Pancreas (tissue), 10 donors: ENCODE measurements around the gene ANKRD24. TPM values are rescaled to one million over a fixed set of nuclear protein-coding genes. Genes with fewer than 3 reads are reported as not detected.
"Not testable (repeated sequence)": the region's sequence is repeated elsewhere in the genome, so short reads cannot be mapped to it uniquely, and the experiment has no call there.

Experiments used
- ATAC-seq, 4 donors: fragments of 200-7000 bp; cut with Tn5 transposase; one replicate each; pipeline versions ENCODE4 v1.8.0 to v1.9.1; 2020; ENCODE audit warnings: mild to moderate bottlenecking in 4 of 4, moderate library complexity in 4 of 4
- DNase-seq, 6 donors: peaks; one replicate each; pipeline ENCODE4 v3.0.0-alpha.2; 2020
- FAIRE-seq: peaks from 2 replicates; lab custom pipeline; 2012; peaks lifted over from hg19 to GRCh38; lab: Jason Lieb, UNC
- H3K27ac ChIP-seq, 4 donors: fragments of 200-600 bp; sonication (generic); 1 replicate in 3 of 4; 2 replicates in 1 of 4; pipeline versions ENCODE4 v1.5.0 to v1.8.0; 2020
- H3K27me3 ChIP-seq, 4 donors: fragments of 200-600 bp; one replicate each; pipeline ENCODE4 v1.8.0; 2021
- H3K36me3 ChIP-seq, 3 donors: fragments of 200-600 bp; sonication (generic) in 1 of 3; one replicate each; pipeline versions ENCODE4 v1.5.0 to v1.8.0; 2020 to 2021
- H3K4me1 ChIP-seq, 3 donors: fragments of 200-600 bp; one replicate each; pipeline ENCODE4 v1.8.0; 2021
- H3K4me3 ChIP-seq, 4 donors: fragments of 200-600 bp; sonication (generic) in 2 of 4; one replicate each; pipeline versions ENCODE4 v1.5.0 to v1.8.0; 2020 to 2021
- H3K9me3 ChIP-seq, 4 donors: fragments of 200-600 bp; one replicate each; pipeline ENCODE4 v1.8.0; 2021
- WGBS, 2 donors: extraction: QIAGEN DNeasy Blood & Tissue Kit; methylation state at CpG; one replicate each; pipeline ENCODE4 v1.1.7; 2013; 5-methylcytosine and 5-hydroxymethylcytosine counted together
- intact Hi-C, 3 donors: fragments of 100-400 bp; cut with DNase I; formaldehyde crosslinking; loops; one replicate each; pipeline versions ENCODE4 v1.11.1 to v1.14.2; 2022
- polyA plus RNA-seq, 2 donors: library from polyadenylated mRNA; stranded (reverse); fragments of 200-250 nt; gene quantifications; one replicate each; pipeline ENCODE4 v1.2.3, GENCODE V29; 2013
- total RNA-seq, 6 donors: library from RNA; stranded (reverse); fragmentation: NEBNext Ultra II Directional in 4 of 6; extraction: Animal tissue kit (Norgen Biotek cat#: 25700) in 4 of 6; gene quantifications; one replicate each; pipeline versions ENCODE4 v1.2.1 to v1.2.4, GENCODE V29; 2021 to 2023
- TF ChIP-seq, protein P1 (sequence below), 4 donors: fragments of 200-600 bp; sonication (generic) in 3 of 4; IDR thresholded peaks; one replicate each; pipeline versions ENCODE4 v1.5.0 to v1.8.0; 2021; ENCODE audit warnings: antibody characterized with exemption in 4 of 4
- donor health status: healthy with polysubstance abuse.
- donor health status: DM: no; HTN: no; CAD: no; lungs with moderate emphysema.
- donor health status: DM: no; HTN: no; CAD: no.
- donor health status: control.
- donor health status: control.
- donor health status: Bipolar disorder and iron deficiency.
- donor health status: DM: yes; HTN: yes; CAD: no.
- donor health status: DM: no; HTN: no; CAD: no.
- donor health status: DM: no; HTN: no; CAD: no.
- donor health status: DM: yes; HTN: yes; CAD: no.

Gene ANKRD24
- total and polyA plus RNA-seq, 8 donors, result 0.70 to 14.2 (median 1.9) TPM

DNA sequence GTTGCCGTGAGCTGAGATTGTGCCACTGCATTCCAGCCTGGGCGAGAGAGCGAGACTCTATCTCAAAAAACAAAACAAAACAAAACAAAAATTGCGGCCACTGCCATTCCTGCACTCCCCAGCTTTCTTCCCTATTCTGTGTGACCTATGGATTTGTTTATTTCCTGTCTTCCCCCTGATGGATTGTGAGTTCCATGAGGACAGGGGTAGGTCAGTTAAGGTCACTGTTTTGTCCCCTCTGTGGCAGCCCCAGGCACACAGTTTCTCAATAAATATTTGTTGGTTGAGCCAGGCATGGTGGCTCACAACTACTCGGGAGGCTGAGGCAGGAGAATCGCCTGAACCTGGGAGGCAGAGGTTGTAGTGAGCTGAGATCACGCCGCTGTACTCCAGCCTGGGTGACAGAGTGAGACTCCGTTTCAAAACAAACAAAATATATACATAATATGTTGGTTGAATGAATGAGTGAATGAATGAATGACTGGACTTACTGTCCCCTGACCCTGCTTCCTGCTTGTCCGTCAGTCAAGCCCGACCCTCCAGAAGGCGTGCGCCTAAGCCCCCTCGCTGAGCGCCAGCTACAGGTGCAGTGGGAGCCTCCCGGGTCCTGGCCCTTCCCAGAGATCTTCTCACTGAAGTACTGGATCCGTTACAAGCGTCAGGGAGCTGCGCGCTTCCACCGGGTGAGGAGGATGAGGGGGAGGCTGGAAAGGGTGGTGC is 51.8 kb downstream of the ANKRD24 start:
- H3K4me1 ChIP-seq, result no peaks in the 10 kb centered on the region
- WGBS, 2 donors, result 42 to 45% methylated on average over 21 of the region's 21 CpGs
- H3K27ac ChIP-seq, result no peak overlapping the region
- H3K27me3 ChIP-seq, result no peaks in the 10 kb centered on the region
- H3K36me3 ChIP-seq, result no peaks in the 10 kb centered on the region
- TF ChIP-seq, protein P1, sequence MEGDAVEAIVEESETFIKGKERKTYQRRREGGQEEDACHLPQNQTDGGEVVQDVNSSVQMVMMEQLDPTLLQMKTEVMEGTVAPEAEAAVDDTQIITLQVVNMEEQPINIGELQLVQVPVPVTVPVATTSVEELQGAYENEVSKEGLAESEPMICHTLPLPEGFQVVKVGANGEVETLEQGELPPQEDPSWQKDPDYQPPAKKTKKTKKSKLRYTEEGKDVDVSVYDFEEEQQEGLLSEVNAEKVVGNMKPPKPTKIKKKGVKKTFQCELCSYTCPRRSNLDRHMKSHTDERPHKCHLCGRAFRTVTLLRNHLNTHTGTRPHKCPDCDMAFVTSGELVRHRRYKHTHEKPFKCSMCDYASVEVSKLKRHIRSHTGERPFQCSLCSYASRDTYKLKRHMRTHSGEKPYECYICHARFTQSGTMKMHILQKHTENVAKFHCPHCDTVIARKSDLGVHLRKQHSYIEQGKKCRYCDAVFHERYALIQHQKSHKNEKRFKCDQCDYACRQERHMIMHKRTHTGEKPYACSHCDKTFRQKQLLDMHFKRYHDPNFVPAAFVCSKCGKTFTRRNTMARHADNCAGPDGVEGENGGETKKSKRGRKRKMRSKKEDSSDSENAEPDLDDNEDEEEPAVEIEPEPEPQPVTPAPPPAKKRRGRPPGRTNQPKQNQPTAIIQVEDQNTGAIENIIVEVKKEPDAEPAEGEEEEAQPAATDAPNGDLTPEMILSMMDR (IDR thresholded peaks at IDR 0.05), result no peak
- H3K9me3 ChIP-seq, result no peaks in the 10 kb centered on the region
- FAIRE-seq, result no peak
- ATAC-seq, result no peak
- H3K4me3 ChIP-seq, result no peak overlapping the region
- DNase-seq, result no peak
- intact Hi-C loops, result no loop called here

DNA sequence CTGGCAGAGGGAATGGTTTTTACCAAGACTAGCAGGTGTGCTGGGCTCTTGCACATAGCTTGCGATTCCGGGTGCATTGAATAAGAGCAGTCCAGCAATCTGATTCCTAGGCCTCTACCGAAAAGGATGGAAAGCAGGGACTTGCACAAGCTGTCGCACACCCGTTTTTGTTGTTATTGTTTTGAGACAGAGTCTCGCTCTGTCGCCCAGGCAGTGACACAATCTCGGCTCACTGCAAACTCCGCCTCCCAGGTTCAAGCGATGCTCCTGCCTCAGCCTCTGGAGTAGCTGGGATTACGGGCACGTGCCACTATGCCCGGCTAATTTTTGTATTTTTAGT is 52.3 kb downstream of the ANKRD24 start:
- Histone ChIP-seq H3K27ac (no peak overlapping the region), H3K4me3 (no peak overlapping the region), H3K36me3 (no peaks in the 10 kb centered on the region), H3K4me1 (no peaks in the 10 kb centered on the region), H3K27me3 (no peaks in the 10 kb centered on the region), H3K9me3 (no peaks in the 10 kb centered on the region)
- intact Hi-C loops, result no loop called here
- FAIRE-seq (no peak), DNase-seq (no peak), ATAC-seq (no peak)
- TF ChIP-seq, protein P1 (IDR thresholded peaks at IDR 0.05), result no peak
- WGBS, 2 donors, result 64 to 75% methylated on average over 13 of the region's 13 CpGs

- ATAC-seq, DNase-seq, H3K27ac ChIP-seq, H3K27me3 ChIP-seq, FAIRE-seq, intact Hi-C loops, H3K36me3 ChIP-seq, H3K4me3 ChIP-seq, H3K9me3 ChIP-seq, H3K4me1 ChIP-seq: not testable (repeated sequence)
- 83 to 85% methylated on average over 16 of the region's 16 CpGs for WGBS, 2 donors
These were observed 55.0 kb downstream of the ANKRD24 start for GRCh38 chr19:4237510-4237909.

DNA sequence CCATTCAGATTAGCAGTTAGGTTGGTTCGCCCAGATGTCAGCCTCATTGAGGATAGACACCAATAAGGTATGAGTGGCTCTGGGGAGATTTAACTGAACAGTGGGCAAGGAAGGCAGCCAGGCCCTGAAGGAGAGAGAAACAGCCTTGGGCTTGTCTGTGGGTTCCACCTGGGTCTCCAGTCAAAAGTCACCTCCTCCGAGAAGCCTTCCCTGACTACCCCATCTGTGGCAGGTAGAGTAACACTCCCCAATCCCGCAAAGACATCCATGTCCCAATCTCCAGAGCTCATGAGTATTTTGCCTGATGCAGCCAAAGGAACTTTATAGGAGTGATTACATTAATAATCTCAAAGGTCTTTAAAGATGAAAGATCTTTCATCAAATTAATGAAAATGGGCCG is 56.3 kb downstream of the ANKRD24 start:
- FAIRE-seq (no peak), ATAC-seq (no peak), DNase-seq (no peak)
- H3K27ac ChIP-seq, result no peak overlapping the region
- H3K4me1 ChIP-seq, result no peaks in the 10 kb centered on the region
- TF ChIP-seq, protein P1 (IDR thresholded peaks at IDR 0.05), result no peak
- no peaks in the 10 kb centered on the region for H3K36me3 ChIP-seq
- H3K4me3 ChIP-seq, result no peak overlapping the region
- 75 to 85% methylated on average over 4 of the region's 4 CpGs for WGBS, 2 donors
- H3K9me3 ChIP-seq, result no peaks in the 10 kb centered on the region
- no peaks in the 10 kb centered on the region for H3K27me3 ChIP-seq
- intact Hi-C loops, result no loop called here

DNA sequence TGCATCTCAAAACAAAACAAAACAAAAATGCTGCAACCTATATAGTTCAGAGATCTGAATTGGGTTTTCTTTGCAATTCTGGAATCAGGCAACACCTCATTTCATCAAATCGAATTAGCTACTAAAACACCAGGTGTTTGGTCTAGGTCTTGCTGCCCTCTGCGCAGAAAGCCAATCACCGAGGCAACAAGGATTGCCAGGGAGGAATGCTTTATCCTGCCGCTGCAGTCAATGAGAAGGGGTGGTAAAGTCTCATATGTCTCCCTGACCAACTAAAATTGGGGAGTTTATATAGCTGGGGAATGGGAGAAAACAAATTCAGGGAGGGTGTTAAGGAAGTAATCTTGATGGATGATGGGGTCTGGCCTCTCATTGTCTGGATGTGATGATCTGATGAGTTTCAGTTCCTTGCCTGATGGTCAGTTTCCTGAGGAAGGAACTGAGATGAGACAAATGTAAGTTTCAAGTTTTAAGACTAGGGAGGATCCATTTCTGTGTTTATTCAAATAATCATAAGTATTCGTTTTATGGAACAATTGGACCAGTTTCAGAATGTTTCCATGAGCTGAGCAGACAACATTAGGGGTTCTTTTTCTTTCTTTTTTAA is 59.4 kb downstream of the ANKRD24 start:
- no peak for FAIRE-seq
- Histone ChIP-seq H3K9me3 (no peaks in the 10 kb centered on the region), H3K4me3 (no peak overlapping the region), H3K4me1 (no peaks in the 10 kb centered on the region), H3K27me3 (no peaks in the 10 kb centered on the region), H3K36me3 (no peaks in the 10 kb centered on the region), H3K27ac (peak overlapping the region in 1 of 4 donors; percentile 8)
- DNase-seq, result no peak
- WGBS, 2 donors, result 67 to 76% methylated on average over 5 of the region's 5 CpGs
- TF ChIP-seq, protein P1 (IDR thresholded peaks at IDR 0.05), result no peak
- intact Hi-C loops, result no loop called here
- ATAC-seq, result no peak

DNA sequence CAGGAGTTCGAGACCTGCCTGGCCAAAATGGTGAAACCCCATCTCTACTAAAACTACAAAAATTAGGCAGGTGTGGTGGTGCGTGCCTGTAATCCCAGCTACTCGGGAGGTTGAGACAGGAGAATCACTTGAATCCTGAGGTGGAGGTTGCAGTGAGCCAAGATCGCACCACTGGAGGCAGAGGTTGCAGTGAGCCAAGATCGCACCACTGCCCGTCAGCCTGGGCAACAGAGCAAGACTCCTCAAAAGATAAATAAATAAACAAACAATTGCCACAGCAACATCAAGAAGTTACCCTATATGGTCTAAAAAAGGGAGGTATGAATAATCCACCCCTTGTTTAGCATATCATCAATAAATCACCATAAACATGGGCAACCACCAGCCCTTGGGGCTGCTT is 63.4 kb downstream of the ANKRD24 start:
- FAIRE-seq, H3K27ac ChIP-seq: not testable (repeated sequence)
- WGBS, 2 donors, result 97 to 98% methylated on average over 6 of the region's 6 CpGs

More for the DNA sequence above, 63.4 kb downstream of the ANKRD24 start:
- H3K27me3 ChIP-seq, ATAC-seq, intact Hi-C loops, DNase-seq, H3K4me1 ChIP-seq, H3K9me3 ChIP-seq: not testable (repeated sequence)
- peak overlapping the region in 1 of 4 donors; percentile 65 for H3K4me3 ChIP-seq
- H3K36me3 ChIP-seq, result peaks cover 0 to 16% (median 3%) of the 10 kb centered on the region in 3 donors
